ENCODE data around the gene RABGGTA. TPM values are rescaled to one million over a fixed set of nuclear protein-coding genes. Genes with fewer than 3 reads are reported as not detected.
"Not testable (repeated sequence)": the region's sequence is repeated elsewhere in the genome, so short reads cannot be mapped to it uniquely, and the experiment has no call there.

The RABGGTA gene
- total RNA-seq, 6 experiments from 2014 or later = 11.5 to 28.3 (median 15.2) TPM

DNA sequence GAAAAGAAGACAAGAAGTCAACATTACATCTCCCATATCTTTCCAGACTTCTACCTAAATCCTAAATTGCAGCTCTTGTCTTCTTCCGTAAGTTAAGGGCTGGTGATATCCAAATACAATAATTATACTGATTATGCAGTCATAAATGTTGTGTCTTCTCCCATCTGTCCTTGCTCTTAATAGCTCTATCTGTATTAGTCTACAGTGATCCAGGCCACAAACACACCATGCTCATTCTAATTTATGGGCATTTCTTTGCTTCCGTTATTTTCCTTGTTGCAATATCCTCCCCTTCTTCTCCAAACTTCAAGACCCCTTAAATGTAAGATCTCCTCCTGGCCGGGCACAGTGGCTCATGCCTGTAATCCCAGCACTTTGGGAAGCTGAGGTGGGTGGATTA lies 51.9 kb downstream of the RABGGTA start:
- Histone ChIP-seq H3K36me3 (peaks cover 0 to 6% (median 0%) of the 10 kb centered on the region in 4 donors), H3K27ac (no peak overlapping the region), H3K4me3 (no peak overlapping the region), H3K9me3 (no peaks in the 10 kb centered on the region), H3K27me3 (no peaks in the 10 kb centered on the region), H3K4me1 (peaks cover 0 to 5% (median 1%) of the 10 kb centered on the region in 4 donors)
- ATAC-seq (no peak), DNase-seq (no peak)
- TF ChIP-seq POLR2A (IDR thresholded peaks at IDR 0.05) (no peak), CTCF (IDR thresholded peaks at IDR 0.05) (no peak)
- intact Hi-C loops (cut with DNase I) = no loop called here
- 49% methylated on average over 3 of the region's 3 CpGs for WGBS (ENCODE audit: insufficient coverage, low coverage, low lambda C conversion rate, missing lambda C conversion rate)

- no peaks in the 10 kb centered on the region for H3K27me3 ChIP-seq
- ATAC-seq (no peak), DNase-seq (no peak)
- H3K36me3 ChIP-seq = peaks cover 0 to 6% (median 0%) of the 10 kb centered on the region in 4 donors
- no peaks in the 10 kb centered on the region for H3K9me3 ChIP-seq
- H3K4me3 ChIP-seq = no peak overlapping the region
- 88% methylated on average over 3 of the region's 4 CpGs for WGBS (ENCODE audit: insufficient coverage, low coverage, low lambda C conversion rate, missing lambda C conversion rate)
- H3K4me1 ChIP-seq = peaks cover 0 to 5% (median 1%) of the 10 kb centered on the region in 4 donors
- H3K27ac ChIP-seq = no peak overlapping the region
- intact Hi-C loops (cut with DNase I) = no loop called here
- TF ChIP-seq CTCF (IDR thresholded peaks at IDR 0.05) (no peak), POLR2A (IDR thresholded peaks at IDR 0.05) (no peak)
Measured at GRCh38 chr14:24219080-24219479, 52.3 kb downstream of the RABGGTA start.

DNA sequence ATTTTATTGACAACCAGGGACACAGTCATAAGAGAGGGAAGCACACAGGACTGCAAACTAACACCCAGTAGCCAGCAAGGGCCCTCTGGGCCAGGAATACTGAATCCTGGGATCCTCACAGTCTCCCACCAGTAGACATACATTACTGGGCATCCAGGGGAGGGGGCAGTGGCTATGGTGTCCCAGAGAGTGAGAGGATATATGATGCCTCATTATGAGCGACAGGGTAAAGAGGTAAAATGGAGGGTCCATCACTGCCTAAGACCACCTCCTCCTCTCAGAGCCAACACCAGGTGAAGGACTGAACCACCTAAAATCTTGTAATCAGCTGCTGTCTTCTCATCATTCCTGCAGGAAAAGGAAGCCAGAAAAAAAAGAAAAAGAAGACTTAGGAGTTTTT lies 54.5 kb downstream of the RABGGTA start:
- WGBS (ENCODE audit: insufficient coverage, low coverage, low lambda C conversion rate, missing lambda C conversion rate) = 100% methylated on average over 1 of the region's 1 CpG
- H3K27me3 ChIP-seq; H3K4me1 ChIP-seq; H3K4me3 ChIP-seq; H3K27ac ChIP-seq; intact Hi-C loops (cut with DNase I); H3K9me3 ChIP-seq; DNase-seq; ATAC-seq; H3K36me3 ChIP-seq: not testable (repeated sequence)

DNA sequence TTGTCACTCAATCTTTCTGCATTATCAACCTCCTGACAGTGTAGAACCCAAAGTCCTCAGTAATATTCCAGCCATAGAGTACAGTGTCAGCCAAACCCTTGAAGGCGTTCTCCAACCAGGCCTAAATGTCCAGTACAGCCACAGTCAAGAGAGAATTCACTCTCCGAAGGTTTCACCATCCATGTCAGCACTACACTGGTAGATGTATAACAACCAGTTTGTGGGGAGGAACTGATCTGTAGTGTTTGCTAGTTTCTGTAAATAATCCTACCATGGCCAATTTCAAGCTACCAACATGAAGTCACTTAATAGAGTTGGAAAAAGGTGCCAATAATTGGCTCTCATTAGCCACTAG lies 55.1 kb downstream of the RABGGTA start:
- H3K27ac ChIP-seq = no peak overlapping the region
- TF ChIP-seq POLR2A (IDR thresholded peaks at IDR 0.05) (no peak), CTCF (IDR thresholded peaks at IDR 0.05) (no peak)

More for the DNA sequence above, 55.1 kb downstream of the RABGGTA start:
- H3K9me3 ChIP-seq = no peaks in the 10 kb centered on the region
- peaks cover 0 to 5% (median 1%) of the 10 kb centered on the region in 4 donors for H3K4me1 ChIP-seq
- ATAC-seq (no peak), DNase-seq (no peak)
- WGBS (ENCODE audit: insufficient coverage, low coverage, low lambda C conversion rate, missing lambda C conversion rate) = 79% methylated on average over 2 of the region's 2 CpGs
- H3K27me3 ChIP-seq = no peaks in the 10 kb centered on the region
- no peak overlapping the region for H3K4me3 ChIP-seq
- intact Hi-C loops (cut with DNase I) = no loop called here
- peaks cover 0 to 8% (median 0%) of the 10 kb centered on the region in 4 donors for H3K36me3 ChIP-seq

Small RNA genes lying within 50 kb of the gene (small RNA-seq; reads per million reads assigned to genes)
- 0 reads per million in 2 experiments for gene MDP1

Other genes with a start within 250 kb of the RABGGTA start
- gene CARMIL3, start 219.6 kb downstream of the RABGGTA start, total RNA-seq = 1 to 10 TPM in 1 of 6 experiments, under 1 TPM in 5; 0.18 to 1.9 (median 0.29) TPM
- under 1 TPM in 4 of 6 experiments, not detected in 2; 0.09 to 0.40 (median 0.18) TPM for gene CPNE6, start 200.0 kb downstream of the RABGGTA start, total RNA-seq
- 100 to 1,000 TPM; 124 to 615 (median 240) TPM for gene PCK2, start 177.3 kb downstream of the RABGGTA start, total RNA-seq
- gene DCAF11, start 156.8 kb downstream of the RABGGTA start, total RNA-seq = 100 to 1,000 TPM in 3 of 6 experiments, 10 to 100 TPM in 3; 65.9 to 180 (median 103) TPM
- 1 to 10 TPM; 1.4 to 2.9 (median 2.1) TPM for gene NRL, start 156.6 kb downstream of the RABGGTA start, total RNA-seq
- 10 to 100 TPM in 3 of 6 experiments, 1 to 10 TPM in 3; 1.5 to 32.5 (median 9.3) TPM for gene FITM1, start 140.9 kb downstream of the RABGGTA start, total RNA-seq
- 100 to 1,000 TPM in 4 of 6 experiments, 10 to 100 TPM in 2; 81.7 to 119 (median 107) TPM for gene PSME1, start 135.4 kb downstream of the RABGGTA start, total RNA-seq
- 10 to 100 TPM; 10.2 to 21.4 (median 11.9) TPM for gene EMC9, start 130.0 kb downstream of the RABGGTA start, total RNA-seq
- gene PSME2, start 125.0 kb downstream of the RABGGTA start, total RNA-seq = 100 to 1,000 TPM in 4 of 6 experiments, 10 to 100 TPM in 2; 66.1 to 142 (median 110) TPM
- 10 to 100 TPM; 17.5 to 39.6 (median 26.2) TPM for gene RNF31, start 124.1 kb downstream of the RABGGTA start, total RNA-seq
- gene IRF9, start 110.3 kb downstream of the RABGGTA start, total RNA-seq = 10 to 100 TPM; 17.4 to 66.6 (median 37.2) TPM
- 1 to 10 TPM; 1.6 to 7.4 (median 3.4) TPM for gene REC8, start 99.5 kb downstream of the RABGGTA start, total RNA-seq
- 10 to 100 TPM; 17.9 to 44.0 (median 23.0) TPM for gene IPO4, start 82.8 kb downstream of the RABGGTA start, total RNA-seq
- 10 to 100 TPM; 32.1 to 49.8 (median 41.2) TPM for gene TM9SF1, start 76.2 kb downstream of the RABGGTA start, total RNA-seq
- under 1 TPM in 2 of 6 experiments, not detected in 4; 0.29 TPM for gene TSSK4, start 65.9 kb downstream of the RABGGTA start, total RNA-seq
- gene CHMP4A, start 58.1 kb downstream of the RABGGTA start, total RNA-seq = 10 to 100 TPM; 11.9 to 28.9 (median 17.1) TPM
- gene MDP1, start 55.5 kb downstream of the RABGGTA start, total RNA-seq = 1 to 10 TPM; 3.7 to 6.3 (median 4.9) TPM
- 10 to 100 TPM; 60.0 to 72.9 (median 68.7) TPM for gene NEDD8, start 39.2 kb downstream of the RABGGTA start, total RNA-seq
- gene GMPR2, start 38.7 kb downstream of the RABGGTA start, total RNA-seq = 10 to 100 TPM; 26.2 to 40.2 (median 34.2) TPM
- 10 to 100 TPM; 13.4 to 28.1 (median 24.1) TPM for gene TINF2, start 29.0 kb downstream of the RABGGTA start, total RNA-seq
- 1 to 10 TPM in 2 of 6 experiments, under 1 TPM in 4; 0.37 to 1.9 (median 0.77) TPM for gene TGM1, start 8.4 kb downstream of the RABGGTA start, total RNA-seq
- 10 to 100 TPM; 49.1 to 89.3 (median 60.1) TPM for gene DHRS1, start 28.2 kb upstream of the RABGGTA start, total RNA-seq
- 10 to 100 TPM in 4 of 6 experiments, 1 to 10 TPM in 2; 8.2 to 15.3 (median 11.4) TPM for gene NOP9, start 28.3 kb upstream of the RABGGTA start, total RNA-seq
- gene CIDEB, start 36.4 kb upstream of the RABGGTA start, total RNA-seq = 100 to 1,000 TPM; 118 to 219 (median 196) TPM
- gene LTB4R2, start 38.5 kb upstream of the RABGGTA start, total RNA-seq = 1 to 10 TPM; 1.8 to 5.8 (median 3.5) TPM
- gene LTB4R, start 39.9 kb upstream of the RABGGTA start, total RNA-seq = 1 to 10 TPM; 2.7 to 5.5 (median 3.9) TPM
- gene ADCY4, start 63.5 kb upstream of the RABGGTA start, total RNA-seq = 1 to 10 TPM; 2.3 to 7.2 (median 3.9) TPM
- 1 to 10 TPM in 2 of 6 experiments, under 1 TPM in 4; 0.70 to 1.6 (median 0.90) TPM for gene RIPK3, start 68.4 kb upstream of the RABGGTA start, total RNA-seq
- gene NFATC4, start 96.6 kb upstream of the RABGGTA start, total RNA-seq = 1 to 10 TPM; 1.0 to 3.7 (median 2.0) TPM
- 1 to 10 TPM; 1.8 to 6.1 (median 2.7) TPM for gene NYNRIN, start 127.4 kb upstream of the RABGGTA start, total RNA-seq
- 1 to 10 TPM in 4 of 6 experiments, under 1 TPM in 2; 0.74 to 1.8 (median 1.2) TPM for gene CBLN3, start 158.1 kb upstream of the RABGGTA start, total RNA-seq
- 10 to 100 TPM; 19.6 to 24.9 (median 21.4) TPM for gene KHNYN, start 158.4 kb upstream of the RABGGTA start, total RNA-seq
- gene SDR39U1, start 171.2 kb upstream of the RABGGTA start, total RNA-seq = 10 to 100 TPM; 24.9 to 32.8 (median 28.3) TPM
- not detected for gene CMA1, start 236.7 kb upstream of the RABGGTA start, total RNA-seq

All from right lobe of liver (tissue), 6 donors.